Progenitor cell of endocrine pancreas (in vitro differentiated cells): ENCODE measurements around the gene ATP5MC3. TPM values are rescaled to one million over a fixed set of nuclear protein-coding genes. Genes with fewer than 3 reads are reported as not detected.

Source experiments
- DNase-seq: peaks from one replicate; pipeline ENCODE4 v3.0.0; 2021; ENCODE audit warnings: low spot score; ENCODE audit not compliant: unreplicated experiment
- H3K27ac Mint-ChIP-seq: 2 replicates; pipeline ENCODE4 v1.8.0; 2021; ENCODE audit warnings: mild to moderate bottlenecking, moderate library complexity, mixed read lengths
- H3K27me3 Mint-ChIP-seq: 2 replicates; pipeline ENCODE4 v1.8.0; 2021; ENCODE audit warnings: mixed read lengths
- H3K36me3 Mint-ChIP-seq: 2 replicates; pipeline ENCODE4 v1.8.0; 2022; ENCODE audit warnings: mixed read lengths; ENCODE audit not compliant: insufficient read depth
- H3K4me1 Mint-ChIP-seq: 2 replicates; pipeline ENCODE4 v1.8.0; 2021; ENCODE audit warnings: low read depth, mixed read lengths
- H3K4me3 Mint-ChIP-seq: 2 replicates; pipeline ENCODE4 v1.8.0; 2021; ENCODE audit warnings: low read depth, mild to moderate bottlenecking, moderate library complexity, mixed read lengths
- H3K9me3 Mint-ChIP-seq: 2 replicates; pipeline ENCODE4 v1.8.0; 2021; ENCODE audit warnings: low read depth, mixed read lengths
- microRNA-seq: library from miRNA; unstranded; fragments of <30 nt; microRNA quantifications from one replicate; pipeline ENCODE4 v1.1.0, GENCODE V29; 2020; ENCODE audit warnings: borderline number of aligned reads; ENCODE audit not compliant: unreplicated experiment
- total RNA-seq: library from RNA; stranded (reverse); gene quantifications from 2 replicates; pipeline ENCODE4 v1.2.1, GENCODE V29; 2021
- TF ChIP-seq, protein P1 (sequence below): fragments of 200-600 bp; sonication (generic); IDR thresholded peaks from one replicate; pipeline ENCODE4 v1.5.0; 2021; ENCODE audit warnings: antibody characterized with exemption, mild to moderate bottlenecking; ENCODE audit not compliant: unreplicated experiment

Gene ATP5MC3
- total RNA-seq, 1 donor from 2014 or later, result 185 TPM

GRCh38 chr2:175126661-175127060 is 54.8 kb downstream of the ATP5MC3 start:
- Mint-ChIP-seq H3K4me1 (peaks cover 6% of the 10 kb centered on the region), H3K27me3 (no peaks in the 10 kb centered on the region), H3K4me3 (no peak overlapping the region), H3K27ac (no peak overlapping the region), H3K9me3 (peaks cover 9% of the 10 kb centered on the region), H3K36me3 (peaks cover 23% of the 10 kb centered on the region)
- DNase-seq, result no peak
- TF ChIP-seq, protein P1, sequence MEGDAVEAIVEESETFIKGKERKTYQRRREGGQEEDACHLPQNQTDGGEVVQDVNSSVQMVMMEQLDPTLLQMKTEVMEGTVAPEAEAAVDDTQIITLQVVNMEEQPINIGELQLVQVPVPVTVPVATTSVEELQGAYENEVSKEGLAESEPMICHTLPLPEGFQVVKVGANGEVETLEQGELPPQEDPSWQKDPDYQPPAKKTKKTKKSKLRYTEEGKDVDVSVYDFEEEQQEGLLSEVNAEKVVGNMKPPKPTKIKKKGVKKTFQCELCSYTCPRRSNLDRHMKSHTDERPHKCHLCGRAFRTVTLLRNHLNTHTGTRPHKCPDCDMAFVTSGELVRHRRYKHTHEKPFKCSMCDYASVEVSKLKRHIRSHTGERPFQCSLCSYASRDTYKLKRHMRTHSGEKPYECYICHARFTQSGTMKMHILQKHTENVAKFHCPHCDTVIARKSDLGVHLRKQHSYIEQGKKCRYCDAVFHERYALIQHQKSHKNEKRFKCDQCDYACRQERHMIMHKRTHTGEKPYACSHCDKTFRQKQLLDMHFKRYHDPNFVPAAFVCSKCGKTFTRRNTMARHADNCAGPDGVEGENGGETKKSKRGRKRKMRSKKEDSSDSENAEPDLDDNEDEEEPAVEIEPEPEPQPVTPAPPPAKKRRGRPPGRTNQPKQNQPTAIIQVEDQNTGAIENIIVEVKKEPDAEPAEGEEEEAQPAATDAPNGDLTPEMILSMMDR, result no peak

Small RNA genes lying within 50 kb of the gene (microRNA-seq; reads per million reads assigned to microRNA genes)
- 7.2 reads per million, percentile 8 among the genes with 10 or more reads in this experiment for gene MIR933

Other genes starting within 250 kb of the ATP5MC3 start
- 46.1 and 50.3 TPM in 2 replicates for gene CHN1, start 176.3 kb downstream of the ATP5MC3 start, total RNA-seq
- gene ATF2, start 13.5 kb downstream of the ATP5MC3 start, total RNA-seq, result 58.9 and 69.8 TPM in 2 replicates